HG03457 (cell line): ENCODE results near the gene DNAJC3.
A peak's percentile ranks its signal among the peaks of the same experiment; 100 is the strongest.
"Not testable (repeated sequence)": the region's sequence is repeated elsewhere in the genome, so short reads cannot be mapped to it uniquely, and the experiment has no call there.

ENCODE experiments used
- ATAC-seq: cut with Tn5 transposase; IDR thresholded peaks from one replicate; pipeline ENCODE4 v1.9.1; 2021; ENCODE audit warnings: moderate number of reproducible peaks; ENCODE audit not compliant: unreplicated experiment

DNAJC3 gene

DNA sequence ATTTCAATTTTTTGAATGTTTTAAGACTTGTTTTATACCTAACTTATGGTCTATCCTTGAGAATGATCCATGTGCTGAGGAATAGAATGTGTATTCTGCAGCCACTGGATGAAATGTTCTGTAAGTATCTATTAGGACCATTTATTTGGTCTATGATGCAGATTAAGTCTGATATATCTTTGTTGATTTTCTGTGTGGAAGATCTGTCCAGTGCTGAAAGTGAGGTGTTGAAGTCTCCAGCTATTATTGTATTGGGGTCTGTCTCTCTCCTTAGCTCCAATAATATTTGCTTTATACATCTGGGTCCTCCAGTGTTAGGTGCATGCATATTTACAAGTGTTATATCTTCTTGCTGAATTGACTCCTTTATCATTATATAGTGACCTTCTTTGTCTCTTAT lies 9.7 kb upstream of the DNAJC3 start:
- not testable (repeated sequence) for ATAC-seq

DNA sequence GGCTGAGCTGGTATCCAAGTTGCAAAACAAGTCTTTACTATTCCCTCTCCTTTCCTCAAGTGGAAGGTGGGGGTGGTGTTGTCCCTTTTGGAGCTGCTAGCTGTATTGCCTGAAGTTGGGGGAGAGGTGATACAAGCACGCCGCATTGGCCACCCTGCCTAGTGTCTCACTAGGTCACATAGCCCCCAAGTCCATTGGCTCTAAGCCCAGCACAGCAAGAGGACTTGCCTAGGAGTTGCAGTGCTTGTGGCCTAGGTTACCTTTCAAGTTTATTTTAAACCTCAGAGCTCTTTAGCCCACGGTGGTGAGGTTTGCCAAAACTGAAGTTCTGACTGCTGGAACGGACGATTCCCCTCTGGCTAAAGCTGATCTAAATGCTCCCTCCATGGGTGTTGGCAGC lies 5.3 kb upstream of the DNAJC3 start:
- ATAC-seq: no peak

DNA sequence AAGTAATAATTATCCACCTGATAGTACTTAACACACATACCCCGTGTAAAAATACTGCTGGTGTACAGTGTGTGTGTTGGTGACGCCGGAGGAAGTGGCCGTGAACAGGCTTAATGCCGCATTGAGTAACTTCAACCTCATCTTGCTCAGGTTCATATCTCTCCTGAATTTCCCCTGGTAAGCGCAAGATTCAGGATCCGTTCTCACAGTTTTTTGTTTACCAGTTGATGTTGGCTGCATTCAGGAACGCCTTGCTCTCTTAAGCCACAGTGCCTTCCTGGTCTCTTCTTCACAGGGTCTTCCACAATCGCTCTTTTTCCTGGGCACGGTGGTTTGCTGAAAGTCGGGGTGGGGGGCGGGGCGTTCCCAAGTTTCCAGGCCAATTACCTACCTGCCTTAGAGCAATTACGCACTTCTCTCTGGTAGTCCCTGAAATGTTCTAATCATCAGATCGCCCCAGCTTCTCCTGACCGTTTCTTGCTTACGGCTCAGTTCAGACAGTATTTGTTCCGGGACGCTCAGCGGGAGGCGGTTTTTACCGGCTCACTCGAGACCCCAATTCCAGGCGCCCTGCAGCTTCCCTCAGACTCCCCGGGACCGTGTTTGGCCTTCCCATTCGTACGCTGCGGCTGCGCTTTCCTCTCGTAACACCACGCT lies 706 bp upstream of the DNAJC3 start:
- ATAC-seq: peak; percentile 8

DNA sequence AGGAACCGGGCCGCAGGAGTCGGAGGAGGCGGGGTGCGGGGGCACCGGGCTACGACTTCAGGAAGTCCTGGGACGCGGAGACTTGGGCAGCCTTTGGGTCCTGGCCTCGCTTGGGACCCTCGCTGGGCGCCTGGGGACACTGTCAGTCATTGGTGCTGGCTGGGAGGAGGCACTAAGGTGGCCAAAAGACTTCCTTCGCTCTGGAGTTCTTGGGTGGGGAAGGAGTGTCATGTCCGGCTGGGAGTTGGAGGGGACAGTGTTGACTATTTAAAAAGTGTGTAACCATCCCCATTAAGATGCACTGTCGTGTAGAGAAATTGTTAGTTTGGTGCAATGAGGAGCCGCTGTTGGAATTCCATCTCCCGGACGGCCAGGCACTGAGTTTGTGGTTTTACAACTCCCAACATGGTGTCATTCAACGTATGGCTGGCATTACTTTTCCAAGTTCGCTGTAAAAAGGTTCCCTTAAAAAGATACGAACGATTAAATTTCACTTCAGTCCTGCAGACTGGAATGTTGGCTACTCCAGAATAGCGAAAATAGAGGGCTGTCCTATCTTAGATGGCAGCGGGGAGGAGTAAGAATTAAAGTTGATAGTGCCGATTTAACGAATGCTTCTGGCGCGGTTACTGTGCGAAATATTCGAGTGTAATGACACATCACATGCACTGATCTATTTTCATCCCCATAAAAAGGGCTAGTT lies 776 bp downstream of the DNAJC3 start:
- no peak for ATAC-seq

DNA sequence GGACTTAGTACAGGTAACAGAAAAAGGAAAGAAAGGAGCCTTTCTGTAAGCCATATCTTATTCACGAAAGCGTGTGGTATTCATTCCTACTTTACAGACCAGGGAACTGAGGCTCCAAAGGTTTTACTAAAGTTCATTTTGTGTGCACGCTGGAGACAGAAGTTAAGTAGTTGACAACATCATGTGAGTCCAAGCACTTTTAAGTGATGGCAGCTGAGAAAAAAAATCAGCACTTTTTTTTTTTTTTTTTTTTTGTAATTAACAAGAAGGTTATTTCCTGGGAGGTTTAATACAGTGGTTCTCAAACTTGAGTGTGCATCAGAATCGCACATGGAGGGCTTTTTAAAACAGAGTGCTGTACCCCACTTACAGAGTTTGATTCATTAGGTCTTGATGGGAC lies 2.0 kb downstream of the DNAJC3 start:
- ATAC-seq: no peak

DNA sequence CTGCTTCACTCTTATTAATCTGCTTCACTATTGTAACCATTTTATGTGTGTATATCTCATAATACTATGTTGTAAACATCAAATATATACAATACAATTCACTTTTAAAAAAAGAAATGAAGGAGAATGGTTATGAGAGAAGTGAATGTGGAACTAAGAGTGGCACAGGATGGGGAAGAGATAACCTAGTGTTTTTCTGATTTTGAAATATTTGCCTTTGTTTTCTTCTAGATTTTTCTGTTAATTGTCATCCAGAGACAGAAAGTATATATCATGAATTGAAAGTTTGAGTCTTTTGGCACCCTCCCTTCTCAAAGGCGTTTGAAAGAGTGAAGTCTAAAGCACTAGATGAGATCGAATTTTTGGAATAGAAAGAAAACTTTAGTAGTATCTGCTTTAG lies 2.8 kb downstream of the DNAJC3 start:
- no peak for ATAC-seq

DNA sequence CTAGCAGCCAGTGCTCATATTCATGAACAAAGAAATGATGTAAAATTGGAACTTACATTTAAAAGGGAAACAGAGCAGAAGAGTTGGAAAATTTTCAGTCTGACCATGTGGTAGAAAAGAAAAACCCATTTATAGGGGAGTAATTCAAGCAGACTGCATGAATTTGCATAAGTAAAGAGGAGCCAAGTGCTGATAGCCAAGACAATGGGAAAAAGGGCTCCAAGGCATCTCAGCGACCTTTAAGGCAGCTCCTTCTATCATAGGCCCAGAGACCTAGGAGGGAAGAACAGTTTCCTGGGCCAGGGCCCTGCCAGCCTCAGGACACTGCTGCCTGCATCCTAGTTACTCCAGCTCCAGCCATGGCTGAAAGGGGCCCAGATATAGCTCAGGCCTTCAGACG lies 7.5 kb downstream of the DNAJC3 start:
- no peak for ATAC-seq

DNA sequence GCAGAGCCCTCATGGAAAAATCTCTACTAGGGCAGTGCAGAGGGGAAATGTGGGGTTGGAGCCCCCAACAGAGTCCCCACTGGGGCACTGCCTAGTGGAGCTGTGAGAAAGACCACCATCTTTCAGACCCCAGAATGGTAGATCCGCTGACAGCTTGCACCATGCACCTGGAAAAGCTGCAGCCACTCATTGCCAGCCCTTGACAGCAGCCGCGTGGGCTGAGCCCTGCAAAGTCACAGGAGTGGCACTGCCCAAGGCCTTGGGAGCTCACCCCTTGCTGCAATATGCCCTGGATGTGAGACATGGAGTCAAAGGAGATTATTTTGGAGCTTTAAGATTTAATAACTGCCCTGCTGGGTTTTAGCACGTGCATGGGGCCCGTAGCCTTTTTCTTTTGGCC lies 8.0 kb downstream of the DNAJC3 start:
- ATAC-seq: not testable (repeated sequence)

DNA sequence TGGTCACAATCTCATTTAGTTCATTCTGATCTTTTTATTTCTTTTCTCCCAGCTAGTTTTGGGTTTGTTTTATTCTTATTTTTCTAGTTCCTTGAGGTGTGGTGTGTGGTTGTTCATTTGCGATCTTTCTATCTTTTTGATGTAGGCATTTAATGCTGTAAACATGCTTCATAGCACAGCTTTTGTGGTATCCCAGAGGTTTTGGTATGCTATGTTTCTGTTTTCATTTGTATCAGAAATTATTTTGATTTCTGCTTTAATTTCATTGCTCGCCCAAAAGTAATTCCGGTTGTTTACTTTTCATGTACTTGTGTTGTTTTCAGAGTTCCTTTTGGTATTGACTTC lies 12.6 kb downstream of the DNAJC3 start:
- ATAC-seq: no peak

DNA sequence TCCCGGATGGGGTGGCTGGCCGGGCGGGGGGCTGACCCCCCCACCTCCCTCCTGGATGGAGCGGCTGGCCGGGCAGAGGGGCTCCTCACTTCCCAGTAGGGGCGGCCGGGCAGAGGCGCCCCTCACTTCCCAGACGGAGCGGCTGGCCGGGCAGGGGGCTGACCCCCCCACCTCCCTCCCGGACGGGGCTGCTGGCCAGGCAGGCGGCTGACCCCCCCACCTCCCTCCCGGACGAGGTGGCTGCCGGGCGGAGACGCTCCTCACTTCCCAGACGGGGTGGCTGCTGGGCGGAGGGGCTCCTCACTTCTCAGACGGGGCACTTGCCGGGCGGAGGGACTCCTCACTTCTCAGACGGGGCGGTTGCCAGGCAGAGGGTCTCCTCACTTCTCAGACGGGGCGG lies 14.0 kb downstream of the DNAJC3 start:
- ATAC-seq: not testable (repeated sequence)

DNA sequence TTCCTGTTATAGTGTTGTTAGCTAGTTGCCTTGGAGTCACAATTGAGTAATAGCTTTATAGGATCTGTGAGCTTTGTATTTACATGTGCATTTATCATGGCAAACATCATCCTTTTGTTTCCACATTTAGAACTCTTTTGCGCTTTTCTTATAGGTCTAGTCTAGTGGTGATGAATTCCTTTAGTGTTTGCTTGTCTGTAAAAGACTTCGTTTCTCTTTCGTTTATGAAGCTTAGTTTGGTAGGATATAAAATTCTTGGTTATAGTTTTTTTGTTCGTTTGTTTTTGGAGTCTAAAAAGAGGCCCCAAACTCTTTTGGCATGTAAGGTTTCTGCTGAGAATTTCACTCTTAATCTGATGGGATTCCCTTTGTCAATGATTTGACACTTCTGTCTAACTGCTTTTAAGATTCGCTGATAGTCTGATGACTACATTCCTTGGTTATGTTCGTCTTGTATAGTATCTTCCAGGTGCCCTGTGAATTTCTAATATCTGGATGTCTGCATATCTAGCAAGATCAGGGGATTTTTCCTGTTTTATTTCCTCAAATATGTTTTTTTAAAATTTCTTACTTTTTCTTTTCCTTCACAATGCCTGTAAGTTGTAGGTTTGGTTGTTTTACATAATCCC lies 20.2 kb downstream of the DNAJC3 start:
- ATAC-seq: no peak

DNA sequence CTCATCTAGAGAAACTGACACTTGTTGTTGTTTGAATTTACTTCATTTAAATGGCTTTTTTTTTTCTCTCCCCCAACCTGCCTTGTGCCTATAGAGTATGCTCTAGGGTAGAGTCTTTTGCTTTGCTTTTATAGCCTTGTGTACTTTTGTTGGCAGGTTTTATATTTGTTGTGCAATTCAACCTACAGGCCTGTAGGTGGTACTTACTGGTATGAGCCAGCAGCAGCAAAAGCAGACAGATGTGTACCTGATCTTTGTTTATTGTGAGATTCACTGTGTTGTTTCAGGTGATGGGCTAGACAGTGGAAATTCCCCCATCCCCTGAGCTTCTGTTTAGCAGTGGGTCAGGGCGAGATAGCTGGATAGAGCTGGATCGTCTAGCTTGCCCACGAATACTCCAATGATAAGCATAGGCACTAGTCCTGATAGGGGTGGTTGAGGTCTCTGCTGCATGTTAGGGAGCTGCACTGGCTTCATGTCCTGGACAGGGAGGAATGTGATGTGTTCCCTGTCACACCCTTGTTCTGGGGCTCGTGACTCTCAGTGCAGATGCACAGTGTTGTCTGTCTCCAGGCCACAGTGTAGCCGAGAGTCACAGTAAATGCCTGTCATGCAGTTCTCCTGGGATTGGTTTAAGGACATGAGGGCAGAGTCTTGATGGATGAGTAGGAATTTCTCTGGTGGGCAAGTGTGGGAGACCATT lies 21.3 kb downstream of the DNAJC3 start:
- ATAC-seq: no peak

DNA sequence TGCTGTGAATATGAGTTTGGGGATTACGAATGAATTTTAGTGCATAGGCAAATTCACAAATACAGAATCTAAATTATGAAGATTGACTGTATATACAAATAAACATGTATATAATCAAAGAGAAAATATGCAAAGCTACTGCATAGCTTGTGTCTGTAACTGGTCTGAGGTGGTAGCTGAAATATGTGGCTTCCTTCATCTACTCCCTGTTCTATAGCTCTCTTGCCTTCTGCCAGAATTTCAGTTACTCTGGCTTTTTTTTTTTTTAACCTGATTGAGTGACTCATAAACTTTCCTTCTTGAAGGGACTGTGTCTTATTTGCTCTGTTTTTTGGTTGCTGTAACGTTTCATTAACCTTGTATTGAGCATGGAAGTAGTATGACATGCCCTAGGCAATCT lies 26.6 kb downstream of the DNAJC3 start:
- ATAC-seq: no peak

DNA sequence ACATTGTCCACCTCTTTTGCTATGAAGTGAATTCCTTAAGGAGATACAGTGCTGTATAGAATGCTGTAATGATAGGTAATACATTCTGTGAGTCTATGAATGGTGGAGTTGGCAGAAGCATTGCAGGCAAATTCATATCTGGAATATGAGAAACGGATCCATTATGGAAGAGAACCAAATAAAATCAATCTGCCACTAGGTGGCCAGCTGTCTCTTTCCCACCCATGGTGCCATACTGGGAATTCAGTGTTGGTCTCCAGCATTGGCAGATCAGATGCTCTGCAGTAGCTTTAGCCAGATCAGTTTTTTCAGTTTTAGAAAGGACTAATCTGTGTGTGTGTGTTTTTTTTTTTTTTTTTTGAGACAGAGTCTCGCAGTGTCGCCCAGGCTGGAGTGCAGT lies 27.6 kb downstream of the DNAJC3 start:
- ATAC-seq: no peak

DNA sequence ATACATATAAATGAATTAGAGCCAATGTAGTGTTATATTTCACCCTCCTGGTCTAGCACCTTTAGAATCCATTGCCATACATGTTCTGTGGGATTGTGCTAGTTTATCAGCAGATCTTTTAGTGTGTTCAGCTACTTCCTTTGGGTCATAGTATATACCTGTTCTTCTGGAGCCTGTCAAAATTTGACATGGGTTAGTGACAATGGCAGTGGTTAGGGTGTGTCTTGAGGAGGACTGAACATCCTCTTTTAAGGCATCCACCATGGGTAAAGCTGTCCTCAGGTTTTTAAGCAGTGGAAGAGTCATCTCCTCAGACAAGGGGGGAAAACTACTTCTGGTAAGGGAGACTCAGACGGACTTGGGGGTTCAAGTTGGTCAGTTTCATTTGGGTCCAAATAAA lies 29.4 kb downstream of the DNAJC3 start:
- ATAC-seq: no peak

DNA sequence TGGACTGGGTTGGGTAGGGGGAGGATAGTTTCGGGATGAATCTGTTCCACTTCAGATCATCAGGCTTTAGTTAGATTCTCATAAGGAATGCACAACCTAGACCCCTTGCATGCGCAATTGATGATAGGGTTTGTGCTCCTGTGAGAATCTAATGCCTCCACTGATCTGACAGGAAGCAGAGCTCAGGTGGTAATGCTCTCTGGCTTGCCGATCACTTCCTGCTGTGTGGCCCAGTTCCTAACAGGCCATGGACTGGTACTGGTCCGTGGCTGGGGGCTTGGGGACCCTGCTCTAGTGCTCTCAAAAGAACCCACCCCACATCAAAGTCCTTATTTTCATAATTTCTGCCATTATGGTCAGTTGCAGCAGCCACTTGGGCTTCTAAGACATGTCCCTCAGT lies 30.1 kb downstream of the DNAJC3 start:
- ATAC-seq: no peak

DNA sequence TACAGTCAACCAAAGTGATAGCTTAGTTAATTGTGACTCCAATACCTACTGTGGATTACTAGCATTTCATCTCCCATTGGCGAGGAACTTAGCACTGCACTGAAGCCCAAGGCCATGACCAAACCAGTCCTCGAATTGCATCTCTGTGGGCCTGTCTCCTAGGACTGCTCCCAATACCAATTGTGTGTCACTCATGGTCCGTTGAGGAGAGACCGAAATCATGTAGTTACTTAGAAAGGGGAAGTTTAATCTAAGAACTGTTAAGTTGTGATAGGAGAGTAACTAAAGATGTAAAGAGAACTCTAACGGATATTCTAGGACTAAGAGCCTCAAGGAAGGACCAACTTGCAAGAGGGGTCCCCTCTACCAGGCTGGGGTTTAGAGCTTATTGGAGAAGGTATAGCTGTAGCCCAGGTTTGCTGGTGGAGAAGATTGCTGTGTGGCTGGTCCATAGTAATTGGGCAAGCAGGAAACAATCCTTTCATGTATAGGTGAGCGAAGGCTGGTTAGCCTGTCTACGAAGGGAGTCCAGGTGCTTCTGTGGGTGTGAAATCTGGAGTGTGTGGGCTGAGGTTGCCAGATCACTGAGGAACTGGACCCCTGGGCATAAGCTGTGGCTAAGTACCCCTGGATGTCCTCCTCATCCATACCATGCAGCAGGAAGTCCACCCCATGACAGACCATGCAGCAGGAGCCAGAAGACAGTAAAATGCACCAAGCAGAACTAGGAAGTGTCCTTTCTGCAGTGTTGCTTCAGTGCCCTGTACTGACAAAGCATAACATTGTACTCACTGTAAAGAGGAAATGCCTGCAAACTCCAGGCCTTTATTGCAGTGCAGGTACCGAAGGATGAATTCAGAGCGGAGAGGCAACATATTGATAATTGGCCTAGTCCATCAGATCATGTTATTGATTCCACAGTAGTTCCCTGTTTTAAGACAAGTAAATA lies 30.8 kb downstream of the DNAJC3 start:
- ATAC-seq: no peak

DNA sequence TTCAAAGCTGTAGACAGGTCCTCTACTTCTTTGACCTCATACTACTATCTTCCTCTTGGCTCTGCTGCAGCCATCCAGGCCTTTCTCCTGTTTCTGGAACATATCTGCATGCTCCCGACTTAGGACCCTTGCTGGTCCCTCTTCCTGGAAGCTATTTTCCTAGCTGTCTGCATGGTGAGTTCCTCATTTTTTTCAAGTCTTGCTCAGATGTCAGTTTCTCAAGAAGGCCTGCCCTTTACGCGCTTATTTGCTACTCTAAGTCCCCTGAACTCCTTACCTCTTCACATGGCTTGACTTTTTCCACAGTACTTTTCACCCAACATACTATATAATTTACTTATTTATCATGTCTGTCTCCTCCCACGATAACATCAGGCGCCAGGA lies 31.4 kb downstream of the DNAJC3 start:
- ATAC-seq: no peak

DNA sequence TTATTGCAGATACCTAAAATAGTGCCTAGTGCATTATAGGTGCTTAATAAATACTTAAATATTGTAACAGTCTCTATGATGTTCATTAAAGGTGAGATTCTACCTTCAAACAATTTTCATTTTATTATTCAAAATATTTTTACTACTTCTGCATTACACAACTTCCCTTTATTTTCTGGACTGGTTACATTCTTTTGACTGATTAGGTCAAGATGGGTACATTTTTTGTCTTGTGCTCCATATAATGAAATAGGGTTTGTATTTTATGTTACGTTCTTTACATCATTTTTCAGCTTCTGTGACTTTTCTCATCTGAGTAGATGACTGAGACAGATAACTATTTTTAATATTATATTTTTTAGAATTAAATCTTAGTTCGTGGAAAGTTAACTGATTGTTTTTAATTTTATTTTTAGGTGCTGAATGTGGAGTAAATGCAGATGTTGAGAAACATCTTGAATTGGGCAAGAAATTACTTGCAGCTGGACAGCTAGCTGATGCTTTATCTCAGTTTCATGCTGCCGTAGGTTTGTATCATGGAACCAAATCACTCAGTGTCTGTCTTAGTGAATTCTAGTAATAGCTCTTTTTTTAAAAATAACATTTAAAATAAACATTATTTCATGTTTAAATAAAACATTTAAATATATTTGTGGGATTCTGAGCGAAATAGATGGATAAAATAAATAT lies 32.0 kb downstream of the DNAJC3 start:
- no peak for ATAC-seq

DNA sequence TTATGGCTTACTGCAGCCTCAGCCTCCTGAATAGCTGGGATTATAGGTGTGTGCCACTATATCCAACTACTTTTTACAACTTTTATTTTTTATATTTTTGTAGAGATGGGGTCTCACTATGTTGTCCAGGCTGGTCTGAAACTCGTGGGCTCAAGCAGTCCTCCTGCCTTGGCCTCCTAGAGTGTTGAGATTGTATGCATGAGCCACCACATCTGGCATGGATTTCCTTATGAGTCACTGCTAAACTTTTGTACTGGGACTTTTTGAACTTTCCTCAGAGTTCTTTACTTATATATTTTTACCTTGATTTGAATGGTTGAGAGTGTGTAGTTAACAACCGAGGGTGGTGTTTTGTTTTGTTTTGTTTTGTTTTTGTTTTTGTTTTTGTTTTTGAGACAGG lies 33.4 kb downstream of the DNAJC3 start:
- ATAC-seq: no peak
